HG03060 (cell line): ENCODE results near the gene PARP12.

ENCODE experiments used
- ATAC-seq: cut with Tn5 transposase; IDR thresholded peaks from one replicate; pipeline ENCODE4 v1.9.1; 2021; ENCODE audit warnings: low read depth, moderate number of reproducible peaks; ENCODE audit not compliant: unreplicated experiment

PARP12 gene

GRCh38 chr7:139993592-139993991 lies 69.2 kb downstream of the PARP12 start:
- ATAC-seq = no peak

DNA sequence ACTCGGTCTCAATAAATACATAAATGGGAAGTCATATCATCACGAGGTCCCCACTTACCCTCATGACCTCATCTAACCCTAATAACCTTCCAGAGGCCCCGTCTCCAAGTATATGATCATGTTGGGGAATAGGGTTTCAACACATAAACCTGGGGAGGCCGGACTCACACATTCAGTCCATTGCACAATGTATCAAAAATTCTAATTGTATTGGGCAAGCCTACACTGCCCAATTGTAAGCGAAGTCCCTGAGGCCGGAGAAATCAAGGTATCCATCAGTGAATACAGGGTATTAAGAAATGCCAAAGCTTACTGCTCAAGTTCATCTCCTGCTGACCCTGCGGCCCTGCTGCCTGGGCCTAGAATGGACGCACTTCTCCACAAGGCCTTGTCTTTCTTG lies 69.6 kb downstream of the PARP12 start:
- no peak for ATAC-seq

GRCh38 chr7:139992353-139993044 lies 70.3 kb downstream of the PARP12 start:
- no peak for ATAC-seq

DNA sequence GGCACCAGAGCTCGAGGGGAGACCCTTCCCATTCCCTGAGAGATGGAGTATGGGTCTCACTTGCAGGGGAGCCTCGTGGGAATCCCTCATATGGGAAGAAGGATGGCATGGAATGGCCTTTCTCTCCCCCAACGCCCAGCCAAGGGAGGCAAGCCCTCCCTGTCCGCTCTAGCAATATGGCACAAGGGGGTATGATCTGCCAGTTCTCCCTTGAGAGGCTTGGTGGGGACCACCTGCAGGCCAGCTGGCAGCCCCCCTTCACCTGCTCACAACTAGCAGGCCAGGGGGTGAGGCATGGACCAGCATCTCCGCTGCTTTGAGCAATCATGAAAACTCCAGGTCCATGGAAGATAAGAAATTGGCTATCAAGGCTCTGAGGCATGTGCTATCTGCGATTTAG lies 70.8 kb downstream of the PARP12 start:
- no peak for ATAC-seq

- ATAC-seq = no peak
These were observed 71.5 kb downstream of the PARP12 start for GRCh38 chr7:139991269-139991666.

GRCh38 chr7:139990571-139991268 lies 72.0 kb downstream of the PARP12 start:
- no peak for ATAC-seq

DNA sequence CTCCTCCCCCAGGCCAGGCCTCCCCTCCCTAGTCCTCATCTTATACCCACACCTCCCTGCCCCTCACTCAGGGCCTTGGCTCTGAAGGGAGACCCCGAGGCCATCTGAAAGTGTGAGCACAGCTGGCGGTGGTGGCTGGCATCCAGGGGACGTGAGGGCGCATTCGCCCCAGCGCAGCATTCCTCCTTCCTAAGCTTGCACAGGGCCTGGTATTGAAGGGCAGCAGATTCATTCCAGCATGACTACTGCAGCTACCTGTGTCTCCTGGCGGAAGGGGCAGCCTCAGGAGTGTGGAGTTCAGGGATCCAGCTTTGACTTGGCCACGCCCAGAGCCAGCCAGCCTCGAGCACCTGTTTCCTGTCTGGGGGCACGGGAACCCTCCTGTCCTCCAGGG lies 72.6 kb downstream of the PARP12 start:
- no peak for ATAC-seq

GRCh38 chr7:139989366-139990141 lies 73.2 kb downstream of the PARP12 start:
- no peak for ATAC-seq

DNA sequence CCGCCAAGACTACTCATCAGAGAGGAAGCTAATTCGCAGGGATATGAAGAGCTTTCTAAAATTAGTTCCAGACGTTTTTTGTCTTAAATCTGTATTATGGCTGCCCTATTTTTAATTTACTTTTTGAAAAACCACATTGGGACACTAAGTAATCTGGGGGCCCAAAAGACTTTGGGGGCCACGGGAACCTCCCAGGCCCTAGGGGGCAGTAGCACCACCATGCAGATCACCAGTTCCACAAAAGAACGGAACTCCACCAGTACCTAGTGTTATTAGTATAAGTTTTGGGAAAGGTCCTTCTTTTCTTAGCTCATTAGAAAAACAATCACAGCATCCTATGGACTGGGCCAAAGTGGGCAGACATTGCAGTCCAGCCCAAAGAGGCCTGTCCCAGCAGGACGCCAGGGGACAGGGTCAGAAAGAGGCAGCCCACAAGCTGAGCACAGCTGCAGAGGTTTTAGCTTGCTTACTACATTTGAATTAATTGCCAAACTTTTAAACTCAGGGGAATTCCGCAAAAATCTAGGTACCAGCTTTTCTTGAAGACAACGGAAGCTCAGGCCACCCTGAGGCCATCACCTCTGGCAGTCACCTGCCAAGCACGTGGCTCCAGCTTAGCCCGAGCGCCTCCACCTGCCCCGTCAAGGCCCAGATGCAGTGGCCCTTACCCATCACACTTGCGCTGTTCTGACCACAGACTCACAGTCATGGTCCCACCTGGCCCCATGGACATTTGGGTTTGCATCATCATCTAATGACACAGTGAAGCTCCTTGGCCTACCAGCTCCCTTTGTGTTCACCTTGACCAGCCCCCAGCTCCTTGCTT lies 74.8 kb downstream of the PARP12 start:
- ATAC-seq = no peak

DNA sequence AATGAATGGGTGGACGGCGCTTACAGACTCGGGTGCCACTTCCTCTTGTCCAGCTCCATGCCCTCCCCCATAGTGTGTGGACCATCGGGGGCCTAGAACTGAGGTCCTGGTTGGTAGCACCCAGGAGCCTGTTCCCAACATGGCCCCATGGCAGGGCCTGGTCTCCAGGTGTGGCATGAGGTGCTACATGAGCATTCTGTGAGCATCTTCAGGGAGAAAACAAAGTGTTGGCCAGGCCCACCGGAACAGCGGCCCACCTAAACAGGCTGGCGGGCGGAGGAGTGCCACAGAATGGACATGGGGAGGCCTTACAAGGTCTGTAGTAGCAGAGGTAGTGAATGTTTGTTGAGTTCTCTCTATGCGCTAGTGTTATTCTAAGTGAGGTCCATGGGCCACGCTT lies 76.9 kb downstream of the PARP12 start:
- ATAC-seq = no peak

- ATAC-seq = no peak
These were observed 77.9 kb downstream of the PARP12 start for GRCh38 chr7:139984642-139985539.

DNA sequence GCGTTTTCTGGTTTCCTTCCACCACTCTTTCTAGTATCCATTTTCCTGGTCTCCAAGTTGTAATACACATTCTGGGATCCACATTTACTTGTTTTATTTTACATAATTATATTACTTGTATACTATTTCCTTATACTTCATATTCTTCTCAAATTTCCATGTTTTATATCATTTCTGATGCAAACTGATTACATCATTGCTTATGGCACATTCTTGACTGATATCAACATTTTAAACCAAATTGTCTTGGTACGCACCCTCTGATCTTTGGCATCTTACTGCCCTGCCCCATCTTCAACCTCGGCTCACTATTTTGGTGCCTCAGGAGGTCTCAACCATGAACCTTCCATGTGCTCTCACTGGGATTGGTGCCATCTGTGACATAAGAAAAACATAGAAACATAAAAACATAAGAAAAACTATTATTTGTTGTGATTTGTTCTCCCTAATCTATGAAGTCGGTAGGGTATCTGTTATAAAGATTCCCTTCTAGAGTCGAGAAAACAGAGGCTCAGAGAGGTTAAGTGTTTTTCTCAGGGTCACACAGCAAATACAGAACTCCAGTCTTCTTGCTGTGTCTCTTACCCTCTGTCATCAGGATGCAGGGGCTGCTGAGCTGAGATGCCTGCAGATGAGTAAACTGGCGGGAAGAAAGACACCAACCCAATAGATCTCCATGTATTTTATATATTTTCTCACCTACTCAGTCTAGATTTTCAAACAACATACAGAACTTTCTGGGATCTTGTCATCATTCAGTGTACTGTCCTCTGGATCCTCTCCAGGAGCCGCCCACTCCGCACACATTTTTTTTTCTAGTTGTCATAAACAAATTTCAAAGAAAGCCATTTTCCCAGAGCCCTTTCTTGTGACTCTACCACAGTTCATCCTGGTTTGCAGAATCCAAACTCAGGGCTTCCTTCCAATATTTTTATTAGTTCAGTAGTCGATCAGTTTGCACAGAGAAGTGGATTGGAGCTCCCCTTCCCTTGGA lies 79.5 kb downstream of the PARP12 start:
- no peak for ATAC-seq

DNA sequence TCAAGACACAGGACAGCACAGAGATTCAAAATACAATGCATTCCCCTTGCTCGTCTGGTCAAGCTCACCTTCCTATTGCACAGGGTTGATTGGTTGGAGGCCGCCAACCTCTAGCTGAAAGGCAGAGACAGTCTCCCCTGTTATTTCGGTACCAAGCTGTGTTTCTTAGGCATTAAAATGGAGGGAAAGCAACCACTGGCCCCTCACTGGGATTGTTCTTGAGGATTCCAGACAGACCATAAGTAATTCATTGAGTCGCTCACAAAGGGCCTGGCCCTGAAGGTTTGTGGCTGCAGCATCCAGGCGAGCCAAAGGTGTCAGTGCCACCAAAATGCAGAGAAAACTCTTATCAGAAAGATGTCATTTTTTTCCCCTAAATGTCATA lies 81.2 kb downstream of the PARP12 start:
- no peak for ATAC-seq

- ATAC-seq = no peak
These were observed 85.7 kb downstream of the PARP12 start for GRCh38 chr7:139976838-139977656.

DNA sequence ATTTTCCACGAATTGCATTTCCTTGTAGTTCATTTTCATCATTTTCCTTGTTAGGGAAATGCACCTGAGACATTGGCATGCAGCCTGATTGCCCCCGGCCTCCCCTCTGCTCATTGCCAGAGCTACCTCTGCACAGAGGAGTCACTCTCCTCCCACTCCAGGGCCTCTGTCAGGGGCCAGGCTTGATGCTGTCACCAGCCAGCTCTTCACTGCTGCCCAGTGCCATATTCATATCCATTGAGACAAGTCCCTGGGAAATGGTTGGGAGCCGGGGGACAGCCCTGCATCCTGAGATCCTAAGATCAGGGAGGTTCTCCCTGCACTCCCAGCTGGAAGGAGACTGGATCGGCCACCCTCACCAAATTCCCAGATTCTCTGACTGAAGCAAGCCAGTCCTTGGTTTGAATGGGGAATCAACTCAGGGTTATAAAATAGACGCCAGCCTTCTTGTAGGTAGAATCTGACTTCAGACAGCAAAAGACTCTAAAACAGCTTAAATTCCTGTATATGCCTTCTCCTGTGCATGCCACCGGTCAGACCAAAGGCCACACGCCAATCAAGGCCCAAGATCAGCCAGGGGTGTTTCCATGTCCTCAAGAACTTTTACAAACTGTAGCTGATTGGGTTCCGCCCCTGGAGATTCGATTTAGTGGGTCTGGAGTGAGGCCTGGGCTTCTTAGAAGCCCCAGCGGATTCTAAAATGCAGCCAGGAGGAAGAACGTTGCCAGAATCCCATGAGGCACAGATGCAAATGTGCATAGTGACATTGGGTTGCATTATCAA lies 86.5 kb downstream of the PARP12 start:
- no peak for ATAC-seq

- no peak for ATAC-seq
These were observed 88.5 kb downstream of the PARP12 start for GRCh38 chr7:139974179-139974811.
